ENCODE data around the gene SMC5. TPM values are rescaled to one million over a fixed set of nuclear protein-coding genes. Genes with fewer than 3 reads are reported as not detected.

SMC5 gene
- total and polyA plus RNA-seq, 2 of the 13 experiments (the other 11 are each of a cell fraction or from before 2014, with no cell fraction given): 7.2 to 26.7 TPM

- ChIA-PET CTCF (ENCODE audit: low intra/inter-chr PET ratio, low total read pairs) (no interaction called here), POLR2A (no interaction called here)
- Histone ChIP-seq H3K36me3 (replicated peaks in 1 of 2; ENCODE audit: control insufficient read depth in 1 of 2, insufficient read depth in 2 of 2, low read length in 2 of 2) (peaks cover 0 to 24% of the 10 kb centered on the region in 2 experiments; a peak in 3 of 5 replicates), H2AFZ (ENCODE audit: low read length) (no peak overlapping the region), H3K4me2 (ENCODE audit: low read depth, low read length) (peak overlapping the region; percentile 75), H3K4me3 (replicated peaks in 1 of 3; ENCODE audit: insufficient read depth in 1 of 3, low read depth in 2 of 3, low read length in 3 of 3) (0 out of 6 replicates have a peak overlapping the region, but pooled peaks of 1 of the 3 experiments have one; percentile 7), H3K4me1 (ENCODE audit: insufficient read depth, low read length) (peaks cover 50% of the 10 kb centered on the region), H3K9ac (ENCODE audit: insufficient read depth, low read depth, low read length) (no peak overlapping the region), H3K9me3 (ENCODE audit: low read length) (no peaks in the 10 kb centered on the region), H3K79me2 (ENCODE audit: insufficient read depth, low read length) (peaks cover 68% of the 10 kb centered on the region), H3K27ac (ENCODE audit: extremely low read length, insufficient read depth, low read length) (no peak overlapping the region), H3K27me3 (ENCODE audit: control insufficient read depth in 1 of 2, insufficient read depth in 2 of 2, low read length in 2 of 2) (no peaks in the 10 kb centered on the region; a peak in 2 of 5 replicates), H4K20me1 (ENCODE audit: insufficient read depth, low read length) (peaks cover 26% of the 10 kb centered on the region; the same call in 1 of the 2 replicates)
- BruUV-seq (replicated peaks): no TSS peak
- intact Hi-C loops (cut with micrococcal nuclease; ENCODE audit: unreplicated experiment): no loop called here
- no peak for FAIRE-seq
- no peak for DNase-seq (ENCODE audit: low spot score)
- 66% methylated on average over 4 of the region's 4 CpGs for WGBS (ENCODE audit: low lambda C conversion rate)
- ATAC-seq: no peak
- no peak for TF ChIP-seq ZNF460 (CRISPR knock-in tag; IDR thresholded peaks at IDR 0.05; ENCODE audit: borderline replicate concordance)
- TF ChIP-seq, protein P1, sequence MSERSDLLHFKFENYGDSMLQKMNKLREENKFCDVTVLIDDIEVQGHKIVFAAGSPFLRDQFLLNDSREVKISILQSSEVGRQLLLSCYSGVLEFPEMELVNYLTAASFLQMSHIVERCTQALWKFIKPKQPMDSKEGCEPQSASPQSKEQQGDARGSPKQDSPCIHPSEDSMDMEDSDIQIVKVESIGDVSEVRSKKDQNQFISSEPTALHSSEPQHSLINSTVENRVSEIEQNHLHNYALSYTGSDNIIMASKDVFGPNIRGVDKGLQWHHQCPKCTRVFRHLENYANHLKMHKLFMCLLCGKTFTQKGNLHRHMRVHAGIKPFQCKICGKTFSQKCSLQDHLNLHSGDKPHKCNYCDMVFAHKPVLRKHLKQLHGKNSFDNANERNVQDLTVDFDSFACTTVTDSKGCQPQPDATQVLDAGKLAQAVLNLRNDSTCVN (CRISPR knock-in tag; IDR thresholded peaks at IDR 0.05; ENCODE audit: borderline replicate concordance): no peak
- TF ChIP-seq KDM5B (CRISPR knock-in tag; IDR thresholded peaks at IDR 0.05; ENCODE audit: borderline replicate concordance): no peak
- no peak for TF ChIP-seq ZNF543 (CRISPR knock-in tag; IDR thresholded peaks at IDR 0.05)
- no peak for TF ChIP-seq FOSL2 (CRISPR knock-in tag; IDR thresholded peaks at IDR 0.05)
- TF ChIP-seq ZNF652 (CRISPR knock-in tag; IDR thresholded peaks at IDR 0.05; ENCODE audit: borderline replicate concordance, low read depth): no peak
- TF ChIP-seq, protein P2, sequence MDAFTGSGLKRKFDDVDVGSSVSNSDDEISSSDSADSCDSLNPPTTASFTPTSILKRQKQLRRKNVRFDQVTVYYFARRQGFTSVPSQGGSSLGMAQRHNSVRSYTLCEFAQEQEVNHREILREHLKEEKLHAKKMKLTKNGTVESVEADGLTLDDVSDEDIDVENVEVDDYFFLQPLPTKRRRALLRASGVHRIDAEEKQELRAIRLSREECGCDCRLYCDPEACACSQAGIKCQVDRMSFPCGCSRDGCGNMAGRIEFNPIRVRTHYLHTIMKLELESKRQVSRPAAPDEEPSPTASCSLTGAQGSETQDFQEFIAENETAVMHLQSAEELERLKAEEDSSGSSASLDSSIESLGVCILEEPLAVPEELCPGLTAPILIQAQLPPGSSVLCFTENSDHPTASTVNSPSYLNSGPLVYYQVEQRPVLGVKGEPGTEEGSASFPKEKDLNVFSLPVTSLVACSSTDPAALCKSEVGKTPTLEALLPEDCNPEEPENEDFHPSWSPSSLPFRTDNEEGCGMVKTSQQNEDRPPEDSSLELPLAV (CRISPR knock-in tag; conservative IDR thresholded peaks at IDR 0.05; ENCODE audit: low read depth): no peak
- TF ChIP-seq PLRG1 (conservative IDR thresholded peaks at IDR 0.05): no peak
- TF ChIP-seq, protein P3, sequence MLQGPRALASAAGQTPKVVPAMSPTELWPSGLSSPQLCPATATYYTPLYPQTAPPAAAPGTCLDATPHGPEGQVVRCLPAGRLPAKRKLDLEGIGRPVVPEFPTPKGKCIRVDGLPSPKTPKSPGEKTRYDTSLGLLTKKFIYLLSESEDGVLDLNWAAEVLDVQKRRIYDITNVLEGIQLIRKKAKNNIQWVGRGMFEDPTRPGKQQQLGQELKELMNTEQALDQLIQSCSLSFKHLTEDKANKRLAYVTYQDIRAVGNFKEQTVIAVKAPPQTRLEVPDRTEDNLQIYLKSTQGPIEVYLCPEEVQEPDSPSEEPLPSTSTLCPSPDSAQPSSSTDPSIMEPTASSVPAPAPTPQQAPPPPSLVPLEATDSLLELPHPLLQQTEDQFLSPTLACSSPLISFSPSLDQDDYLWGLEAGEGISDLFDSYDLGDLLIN (CRISPR knock-in tag; IDR thresholded peaks at IDR 0.05; ENCODE audit: borderline replicate concordance): no peak
- TF ChIP-seq KDM5A (IDR thresholded peaks at IDR 0.05; ENCODE audit: borderline replicate concordance, low read length): no peak
- in situ Hi-C loops (cut with HindIII; ENCODE audit: extremely low pct_ligation_motif_present, low pct_unique_long_range_greater_than_20kb): loop anchor here (10.0 kb wide), 1 partner anchor 154 kb away; the partner anchor contains the start of gene KLF9
Observed at GRCh38 chr9:70261131-70261870, 2.5 kb downstream of the SMC5 start.

All from HepG2 (cell line).